HL-60 (cell line): ENCODE data around the gene TSHZ2.

ENCODE experiments used
- DNase-seq, 2 experiments: peaks; one replicate each; pipeline ENCODE4 v3.0.0-alpha.2; 2010 to 2020; ENCODE audit warnings: low read depth in 1 of 2, low spot score in 1 of 2
- H3K27ac ChIP-seq: fragments of 250-450 bp; sonication (Bioruptor Pico); replicated peaks from 2 replicates; pipeline ENCODE4 v1.5.1; 2020; ENCODE audit warnings: mild to moderate bottlenecking, moderate library complexity
- H3K27me3 ChIP-seq: fragments of 250-450 bp; sonication (Bioruptor Pico); 2 replicates; pipeline ENCODE4 v1.5.1; 2021; ENCODE audit warnings: mild to moderate bottlenecking, moderate library complexity; ENCODE audit not compliant: insufficient read depth, poor library complexity, severe bottlenecking
- H3K4me3 ChIP-seq: replicated peaks from 2 replicates; pipeline ENCODE4 v1.5.1; 2011; ENCODE audit warnings: mild to moderate bottlenecking, control low read depth, low read length; ENCODE audit not compliant: insufficient read depth
- CTCF ChIP-seq: IDR thresholded peaks from one replicate; pipeline ENCODE4 v1.5.1; 2011; ENCODE audit warnings: low read length, control low read depth, inconsistent platforms; ENCODE audit not compliant: insufficient read depth
- GABPA ChIP-seq: IDR thresholded peaks from 2 replicates; pipeline ENCODE4 v1.6.1; 2012; ENCODE audit warnings: low read depth
- POLR2AphosphoS5 ChIP-seq: IDR thresholded peaks from 2 replicates; pipeline ENCODE4 v1.6.1; 2012; ENCODE audit warnings: low read depth
- REST ChIP-seq: IDR thresholded peaks from 2 replicates; pipeline ENCODE4 v1.6.1; 2012; ENCODE audit warnings: low read depth; ENCODE audit not compliant: insufficient replicate concordance
- SPI1 ChIP-seq: IDR thresholded peaks from 2 replicates; pipeline ENCODE4 v1.6.1; 2012; ENCODE audit warnings: low read depth, mild to moderate bottlenecking, borderline replicate concordance

The TSHZ2 gene

GRCh38 chr20:53097791-53098190 lies 125.6 kb downstream of the TSHZ2 start:
- TF ChIP-seq GABPA (no peak), POLR2AphosphoS5 (no peak), CTCF (no peak), SPI1 (no peak), REST (no peak)
- no peaks in the 10 kb centered on the region for H3K27me3 ChIP-seq
- no peak overlapping the region for H3K4me3 ChIP-seq
- DNase-seq: no peak
- no peak overlapping the region for H3K27ac ChIP-seq

GRCh38 chr20:53098621-53099020 lies 126.5 kb downstream of the TSHZ2 start:
- Histone ChIP-seq H3K4me3 (no peak overlapping the region), H3K27ac (no peak overlapping the region), H3K27me3 (no peaks in the 10 kb centered on the region)
- TF ChIP-seq CTCF (no peak), SPI1 (no peak), GABPA (no peak)
- DNase-seq: no peak

- Histone ChIP-seq H3K27ac (no peak overlapping the region), H3K27me3 (no peaks in the 10 kb centered on the region), H3K4me3 (no peak overlapping the region)
- no peak for DNase-seq
- TF ChIP-seq POLR2AphosphoS5 (no peak), SPI1 (no peak), GABPA (no peak), REST (no peak), CTCF (no peak)
These were observed 127.7 kb downstream of the TSHZ2 start for GRCh38 chr20:53099856-53100255.

GRCh38 chr20:53100476-53100911 lies 128.3 kb downstream of the TSHZ2 start:
- Histone ChIP-seq H3K27me3 (no peaks in the 10 kb centered on the region), H3K4me3 (no peak overlapping the region), H3K27ac (no peak overlapping the region)
- no peak for DNase-seq
- TF ChIP-seq CTCF (no peak), GABPA (no peak), POLR2AphosphoS5 (no peak), SPI1 (no peak), REST (no peak)
